NCI-H1694 treated with DMSO at 0.1 percent for 48 hours (cell line): ENCODE data around the gene CLEC4E.
"Not testable (repeated sequence)": the region's sequence is repeated elsewhere in the genome, so short reads cannot be mapped to it uniquely, and the experiment has no call there.

ENCODE experiments used
- DNase-seq: peaks from one replicate; lab custom pipeline; 2025; lab: John Stamatoyannopoulos, UW

Gene CLEC4E

DNA sequence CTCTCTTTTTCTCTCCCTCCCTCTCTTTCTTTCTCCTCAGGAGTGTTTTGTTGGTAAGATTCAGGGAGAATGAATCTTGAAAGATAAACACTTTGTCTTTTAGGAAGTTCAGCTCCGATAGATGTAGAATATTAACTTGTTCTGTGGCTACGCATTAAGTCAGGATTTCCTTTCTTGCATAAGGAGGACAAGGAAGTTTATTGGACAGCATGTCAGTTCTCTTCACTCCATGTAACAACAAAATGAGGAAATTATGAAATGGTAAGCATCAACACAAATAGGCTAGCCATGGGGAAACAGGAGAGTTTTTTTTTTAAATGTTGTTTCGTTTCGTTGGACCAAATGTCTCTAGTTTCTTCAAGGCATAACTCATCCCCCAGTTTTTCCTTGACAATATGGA lies at the start of gene CLEC4E:
Gene CLEC4E, minus strand, starts transcription at position 75 of the 400 bp plus-strand sequence. CDS start 108 bp downstream, outside the sequence.
- DNase-seq, result not testable (repeated sequence)

- DNase-seq, result no peak
These were observed 49.0 kb upstream of the CLEC4E start for GRCh38 chr12:8589679-8590078.

- not testable (repeated sequence) for DNase-seq
These were observed 43.8 kb upstream of the CLEC4E start for GRCh38 chr12:8584478-8584877.

- no peak for DNase-seq
These were observed 43.3 kb upstream of the CLEC4E start for GRCh38 chr12:8584004-8584403.

- DNase-seq, result no peak
These were observed 40.5 kb upstream of the CLEC4E start for GRCh38 chr12:8581098-8581784.

DNA sequence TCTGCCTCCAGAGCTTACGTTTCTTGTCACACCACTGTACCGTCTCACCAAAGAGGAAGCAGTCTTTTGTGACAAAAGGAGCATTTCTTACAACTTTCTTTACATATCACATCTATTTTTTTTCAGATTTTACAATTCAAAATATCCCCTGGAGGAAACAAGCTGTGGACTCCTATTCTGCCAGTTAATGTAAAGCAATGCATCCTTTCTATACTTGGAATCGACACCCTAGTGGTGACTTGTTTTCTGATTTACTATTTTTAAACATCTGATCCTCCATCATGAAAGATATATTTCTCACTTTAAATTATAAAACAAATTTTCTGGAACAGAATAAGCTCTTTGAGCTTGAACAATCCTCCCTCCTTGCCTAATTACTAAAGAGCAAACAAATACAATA lies 37.2 kb upstream of the CLEC4E start:
- DNase-seq, result no peak

DNA sequence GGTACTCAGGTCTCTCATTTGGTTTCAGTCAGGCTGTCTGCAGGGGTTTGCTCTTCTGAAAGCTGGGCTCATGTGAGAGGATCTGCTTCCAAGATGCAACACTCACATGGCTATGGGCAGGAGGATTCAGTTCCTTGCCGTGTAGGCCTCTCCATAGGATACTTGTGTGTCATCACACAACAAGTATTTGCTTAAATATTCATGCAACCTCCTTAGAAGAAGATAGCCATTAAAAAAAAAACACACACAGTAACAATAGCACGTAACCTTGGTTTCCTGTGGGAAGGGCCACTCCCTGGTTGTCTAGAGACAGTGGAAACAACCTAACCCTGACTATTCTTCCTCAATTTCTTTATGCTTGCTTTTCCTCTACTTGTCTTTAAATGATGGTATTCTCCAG lies 31.8 kb upstream of the CLEC4E start:
- DNase-seq, result no peak

DNA sequence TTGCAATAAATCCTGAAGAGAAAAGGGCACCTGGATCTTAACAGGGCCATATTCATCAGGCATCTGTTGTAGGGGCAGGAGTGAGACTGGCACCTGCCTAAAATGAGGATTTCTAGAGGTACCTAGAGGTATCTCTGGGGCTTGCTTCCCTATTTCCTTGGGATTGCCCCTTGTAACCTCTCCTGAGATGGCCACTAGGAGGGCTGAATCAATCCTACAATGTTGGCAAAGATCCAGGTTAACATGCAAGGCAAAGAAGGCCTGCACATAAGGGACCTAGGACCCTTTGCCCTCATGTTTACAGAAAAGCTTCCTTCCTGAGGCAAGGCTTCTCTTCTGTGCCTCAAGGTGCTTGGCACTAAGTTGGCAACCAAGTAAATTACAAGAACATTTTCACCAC lies 25.8 kb upstream of the CLEC4E start:
- DNase-seq, result no peak

DNA sequence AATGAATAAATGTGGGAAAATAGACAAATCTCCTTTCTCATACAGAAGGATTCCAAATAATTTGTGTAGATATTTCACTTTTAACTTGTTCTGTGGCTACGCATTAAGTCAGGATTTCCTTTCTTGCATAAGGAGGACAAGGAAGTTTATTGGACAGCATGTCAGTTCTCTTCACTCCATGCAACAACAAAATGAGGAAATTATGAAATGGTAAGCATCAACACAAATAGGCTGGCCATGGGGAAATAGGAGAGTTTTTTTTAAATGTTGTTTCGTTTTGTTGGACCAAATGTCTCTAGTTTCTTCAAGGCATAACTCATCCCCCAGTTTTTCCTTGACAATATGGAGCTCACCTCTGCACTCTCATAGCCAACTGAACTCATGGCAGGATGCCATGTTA lies 25.3 kb upstream of the CLEC4E start:
- DNase-seq, result not testable (repeated sequence)

GRCh38 chr12:8564656-8565055 lies 24.0 kb upstream of the CLEC4E start:
- DNase-seq, result no peak

- no peak for DNase-seq
These were observed 22.7 kb upstream of the CLEC4E start for GRCh38 chr12:8563356-8563755.

DNA sequence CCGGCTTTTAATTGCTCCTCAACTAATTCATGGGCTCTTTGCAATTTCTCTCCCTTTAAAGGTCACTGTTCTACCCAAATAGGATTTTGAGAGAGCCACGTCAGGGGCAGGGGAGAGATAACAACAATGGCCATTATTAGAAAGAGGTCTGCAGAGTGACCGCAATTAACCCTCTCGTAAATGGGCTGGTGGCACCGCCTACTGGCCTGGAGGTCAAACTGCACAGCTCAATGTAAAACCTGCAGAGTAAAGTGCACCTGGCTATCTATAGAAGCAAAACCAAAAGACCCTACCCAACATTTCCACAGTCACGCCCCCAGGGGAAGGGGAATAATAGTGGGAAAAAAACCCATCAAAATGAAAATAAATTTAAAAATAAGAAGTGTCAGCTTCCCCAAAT lies 21.6 kb upstream of the CLEC4E start:
- DNase-seq, result no peak

DNA sequence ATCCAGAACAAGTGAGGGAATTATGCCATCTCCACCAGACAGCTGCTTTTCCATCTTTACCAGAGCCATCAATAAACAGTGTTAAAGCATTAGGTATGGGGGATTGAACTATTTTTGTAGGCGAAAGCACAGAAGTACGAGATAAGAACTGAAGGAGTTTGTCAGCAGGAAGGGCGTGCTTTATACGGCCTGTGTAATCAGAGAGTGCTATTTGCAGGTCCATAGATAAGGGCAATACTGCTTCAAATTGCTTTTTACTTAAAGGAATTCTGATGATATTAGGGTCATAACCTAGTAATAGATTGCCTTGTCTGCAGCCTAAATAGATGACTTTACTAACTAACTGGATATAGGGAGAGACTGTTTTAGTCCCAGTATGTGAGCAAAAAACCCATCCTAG lies 20.3 kb upstream of the CLEC4E start:
- DNase-seq, result no peak

DNA sequence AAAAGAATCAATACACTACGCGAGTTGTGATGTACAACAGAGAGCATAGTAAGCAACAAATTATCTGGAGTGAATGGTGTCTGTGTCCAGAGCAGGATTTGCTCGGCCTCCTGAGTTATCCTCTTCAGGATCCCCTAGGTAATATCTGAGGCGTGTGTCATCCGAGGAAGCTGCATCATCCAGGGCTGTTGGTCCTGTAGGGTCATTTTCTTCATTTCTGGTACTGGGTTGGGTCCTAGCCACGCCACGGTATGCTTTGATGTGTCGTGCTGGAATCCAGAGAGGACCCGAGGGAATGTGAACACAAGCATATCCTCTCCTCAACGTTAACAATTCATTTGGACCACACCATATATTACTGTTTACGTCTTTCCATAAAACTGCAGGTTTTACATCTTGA lies 19.0 kb upstream of the CLEC4E start:
- DNase-seq, result no peak

GRCh38 chr12:8556531-8557097 lies 15.9 kb upstream of the CLEC4E start:
- no peak for DNase-seq

GRCh38 chr12:8554451-8555195 lies 13.9 kb upstream of the CLEC4E start:
- DNase-seq, result no peak

DNA sequence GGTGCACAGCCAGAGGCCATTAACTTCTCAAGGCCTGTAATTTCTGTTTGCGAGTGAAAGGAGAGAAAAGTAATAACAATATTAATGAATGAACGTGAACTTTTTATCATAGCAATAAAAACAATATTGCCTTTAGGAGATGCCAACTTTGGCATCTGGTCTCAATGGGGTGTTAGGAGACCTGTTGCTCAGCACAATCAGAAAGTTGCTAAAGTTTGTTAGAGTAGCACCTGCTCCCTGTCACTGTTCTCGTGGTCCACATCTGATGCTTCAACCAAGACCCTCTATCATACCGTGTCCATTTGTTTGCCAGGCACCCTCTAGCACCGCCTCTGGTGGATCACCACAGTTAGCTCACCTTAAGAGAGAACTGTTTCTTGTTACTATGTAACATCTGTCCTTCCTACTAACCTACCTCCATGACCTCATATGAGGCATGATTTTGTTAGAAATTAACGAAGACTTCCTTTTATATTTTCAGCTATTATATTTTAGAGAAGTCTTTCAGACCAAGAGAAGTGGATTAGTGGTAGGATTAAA lies 12.5 kb upstream of the CLEC4E start:
- DNase-seq, result no peak

GRCh38 chr12:8549381-8549780 lies 8.7 kb upstream of the CLEC4E start:
- no peak for DNase-seq

DNA sequence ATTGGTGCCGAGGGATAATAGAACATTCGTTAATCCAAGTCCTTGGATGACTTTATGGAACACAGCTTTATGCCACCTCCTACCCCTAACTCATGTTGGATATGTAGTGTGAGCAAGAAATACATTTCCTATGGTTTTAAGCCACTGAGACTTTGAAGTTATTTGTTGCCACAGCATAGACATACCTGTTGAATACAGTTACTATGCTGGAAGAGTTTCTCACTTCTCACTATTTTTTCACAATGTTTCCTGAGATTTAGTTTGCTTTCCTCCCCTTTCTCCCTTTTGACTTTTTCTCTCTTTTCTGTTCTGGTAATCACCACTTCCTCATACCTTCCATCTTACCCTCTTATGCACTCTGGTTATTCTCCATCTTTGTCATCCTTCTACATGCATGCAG lies 7.5 kb upstream of the CLEC4E start:
- DNase-seq, result no peak

GRCh38 chr12:8547645-8548044 lies 6.9 kb upstream of the CLEC4E start:
- DNase-seq, result no peak

GRCh38 chr12:8546591-8546990 lies 5.9 kb upstream of the CLEC4E start:
- no peak for DNase-seq

GRCh38 chr12:8544295-8544694 lies 3.6 kb upstream of the CLEC4E start:
- peak; percentile 12 for DNase-seq

DNA sequence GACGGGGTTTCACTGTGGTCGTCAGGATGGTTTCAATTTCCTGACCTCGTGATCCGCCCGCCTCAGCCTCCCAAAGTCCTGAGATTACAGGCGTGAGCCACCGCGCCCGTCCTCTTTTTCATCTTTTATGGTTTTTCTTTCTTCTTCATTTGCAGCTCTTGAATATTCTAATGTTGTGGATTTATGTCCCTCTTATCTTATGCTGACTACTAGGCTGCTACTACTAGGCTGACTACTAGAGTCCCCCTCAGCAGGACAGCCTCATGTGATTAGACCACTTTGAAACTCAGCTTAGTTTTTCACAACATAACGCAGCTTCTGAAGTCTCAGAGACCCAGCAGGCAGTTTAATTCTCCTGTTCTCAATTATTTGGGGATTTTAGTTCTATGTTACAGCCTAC lies 857 bp upstream of the CLEC4E start:
- DNase-seq, result no peak
